KMS-11 (cell line): Measurements from ENCODE around the gene CCNYL1.

Source experiments
- H2AFZ ChIP-seq: fragments of 200-600 bp; sonication (generic); 2 replicates; pipeline ENCODE4 v1.6.1; 2016; ENCODE audit warnings: antibody characterized with exemption, mixed run types, low read depth
- H3K27ac ChIP-seq: fragments of 200-600 bp; sonication (generic); 2 replicates; pipeline ENCODE4 v1.6.1; 2016; ENCODE audit warnings: mild to moderate bottlenecking, mixed run types
- H3K27me3 ChIP-seq: fragments of 200-600 bp; sonication (generic); 2 replicates; pipeline ENCODE4 v1.6.1; 2017; ENCODE audit warnings: mild to moderate bottlenecking, low read depth, mixed run types, moderate library complexity; ENCODE audit not compliant: insufficient read depth
- H3K36me3 ChIP-seq: fragments of 200-600 bp; sonication (generic); 2 replicates; pipeline ENCODE4 v1.6.1; 2017; ENCODE audit warnings: mild to moderate bottlenecking, mixed run types; ENCODE audit not compliant: insufficient read depth
- H3K4me1 ChIP-seq: fragments of 200-600 bp; sonication (generic); 2 replicates; pipeline ENCODE4 v1.6.1; 2016; ENCODE audit warnings: mild to moderate bottlenecking, low read depth, mixed run types; ENCODE audit not compliant: poor library complexity, severe bottlenecking
- H3K4me2 ChIP-seq: fragments of 200-600 bp; sonication (generic); 2 replicates; pipeline ENCODE4 v1.7.0; 2016; ENCODE audit warnings: mild to moderate bottlenecking, mixed run types
- H3K4me3 ChIP-seq: fragments of 200-600 bp; sonication (generic); IDR thresholded peaks from 2 replicates; pipeline ENCODE4 v1.6.1; 2017; ENCODE audit warnings: low read depth, low read length, mixed read lengths; ENCODE audit not compliant: insufficient read depth
- H3K79me2 ChIP-seq: fragments of 200-600 bp; sonication (generic); 2 replicates; pipeline ENCODE4 v1.6.1; 2016; ENCODE audit warnings: low read depth, mixed run types; ENCODE audit not compliant: insufficient read depth
- H3K9ac ChIP-seq: fragments of 200-600 bp; sonication (generic); 2 replicates; pipeline ENCODE4 v1.6.1; 2016; ENCODE audit warnings: mild to moderate bottlenecking, mixed run types
- H4K20me1 ChIP-seq: fragments of 200-600 bp; sonication (generic); 2 replicates; pipeline ENCODE4 v1.6.1; 2016; ENCODE audit warnings: mild to moderate bottlenecking, mixed run types; ENCODE audit not compliant: insufficient read depth
- CTCF ChIP-seq: fragments of 200-600 bp; sonication (generic); conservative IDR thresholded peaks from 2 replicates; pipeline ENCODE4 v1.6.1; 2017; ENCODE audit warnings: low read depth, mild to moderate bottlenecking, antibody characterized with exemption, low read length, moderate library complexity, mixed read lengths

Gene CCNYL1

DNA sequence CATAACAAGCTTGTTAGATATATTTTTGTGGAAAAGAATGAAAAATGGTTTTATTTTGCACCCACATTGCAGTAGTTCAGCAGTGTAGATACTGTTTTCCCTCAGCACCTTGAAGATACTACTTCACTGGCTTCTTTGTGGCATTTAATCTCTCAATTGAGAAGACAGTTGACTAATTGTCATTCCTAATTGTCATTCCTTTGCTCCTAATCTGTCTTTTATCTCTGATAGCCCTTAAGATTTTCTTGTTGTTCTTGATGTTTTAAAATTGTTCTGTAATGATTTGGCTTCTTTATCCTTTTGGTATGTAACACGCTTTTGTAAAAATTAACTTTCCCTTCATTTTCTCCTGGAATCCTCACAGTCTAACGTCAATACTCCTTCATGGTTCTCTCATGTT, 38.0 kb upstream of the CCNYL1 start:
- no peak for TF ChIP-seq CTCF
- Histone ChIP-seq H3K4me2 (no peak overlapping the region), H3K36me3 (no peaks in the 10 kb centered on the region), H2AFZ (no peak overlapping the region), H3K4me1 (no peaks in the 10 kb centered on the region), H3K27me3 (no peaks in the 10 kb centered on the region), H3K27ac (no peak overlapping the region), H3K79me2 (no peaks in the 10 kb centered on the region), H3K9ac (no peak overlapping the region), H4K20me1 (no peaks in the 10 kb centered on the region), H3K4me3 (no peak overlapping the region)

DNA sequence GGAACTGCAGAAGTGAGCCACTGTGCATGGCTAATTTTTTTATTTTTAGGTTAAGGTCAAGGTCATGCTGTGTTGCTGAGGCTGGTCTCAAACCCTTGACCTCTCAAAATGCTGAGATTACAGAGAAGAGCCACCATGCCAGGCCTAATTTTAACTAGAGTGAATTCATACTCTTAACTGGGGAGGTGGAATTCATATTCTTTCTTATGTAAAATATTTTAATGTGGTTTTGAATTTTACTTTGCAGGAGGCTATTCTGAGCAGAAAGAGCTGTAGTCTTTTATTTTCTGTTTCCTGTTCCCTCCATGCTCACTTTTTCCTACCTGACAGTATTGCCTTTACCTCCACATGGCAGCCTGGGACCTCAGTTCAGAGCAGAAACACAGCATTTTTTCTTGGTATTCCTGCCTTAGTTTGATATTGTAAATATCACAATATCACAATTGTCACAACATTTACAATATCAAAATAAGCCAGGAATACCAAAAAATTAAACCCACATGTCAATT, 37.1 kb upstream of the CCNYL1 start:
- no peak overlapping the region for H3K4me3 ChIP-seq
- H3K27me3 ChIP-seq: no peaks in the 10 kb centered on the region
- no peaks in the 10 kb centered on the region for H3K79me2 ChIP-seq
- H3K4me1 ChIP-seq: no peaks in the 10 kb centered on the region
- TF ChIP-seq CTCF: no peak
- H2AFZ ChIP-seq: no peak overlapping the region
- no peak overlapping the region for H3K4me2 ChIP-seq
- no peak overlapping the region for H3K27ac ChIP-seq
- H4K20me1 ChIP-seq: no peaks in the 10 kb centered on the region
- no peaks in the 10 kb centered on the region for H3K36me3 ChIP-seq
- no peak overlapping the region for H3K9ac ChIP-seq

DNA sequence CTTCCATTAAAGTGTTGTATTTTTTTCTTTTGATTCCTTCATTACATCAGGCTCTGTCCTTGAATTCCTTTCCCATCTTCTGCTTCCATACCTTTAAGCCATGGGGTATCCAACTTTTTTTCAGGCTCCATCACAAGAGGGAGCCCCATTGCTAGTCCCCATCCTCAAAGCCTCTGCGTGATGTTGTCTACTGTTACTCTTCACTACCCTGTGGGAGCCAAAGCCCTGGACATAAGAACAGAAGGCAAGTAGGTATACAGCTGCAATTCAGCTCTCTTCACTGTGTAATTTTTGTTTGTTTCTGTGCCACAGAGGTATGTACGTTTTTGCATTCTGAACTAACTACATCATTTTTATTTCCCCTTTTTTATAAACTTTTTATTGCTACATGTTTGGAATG, 36.6 kb upstream of the CCNYL1 start:
- Histone ChIP-seq H2AFZ (no peak overlapping the region), H3K9ac (no peak overlapping the region), H3K27ac (no peak overlapping the region), H3K4me3 (no peak overlapping the region), H4K20me1 (no peaks in the 10 kb centered on the region), H3K27me3 (no peaks in the 10 kb centered on the region), H3K79me2 (no peaks in the 10 kb centered on the region), H3K4me1 (no peaks in the 10 kb centered on the region), H3K36me3 (no peaks in the 10 kb centered on the region), H3K4me2 (no peak overlapping the region)
- no peak for TF ChIP-seq CTCF

- Histone ChIP-seq H4K20me1 (no peaks in the 10 kb centered on the region), H3K36me3 (no peaks in the 10 kb centered on the region), H3K9ac (no peak overlapping the region), H3K4me2 (no peak overlapping the region), H3K27ac (no peak overlapping the region), H3K4me3 (no peak overlapping the region), H3K79me2 (no peaks in the 10 kb centered on the region), H3K4me1 (no peaks in the 10 kb centered on the region), H2AFZ (no peak overlapping the region), H3K27me3 (no peaks in the 10 kb centered on the region)
- TF ChIP-seq CTCF: no peak
These were observed 34.5 kb upstream of the CCNYL1 start for GRCh38 chr2:207676827-207677354.
